K562 (cell line): ENCODE results near the gene EFNA5. TPM values are rescaled to one million over a fixed set of nuclear protein-coding genes. Genes with fewer than 3 reads are reported as not detected.

Source experiments
- ATAC-seq: fragments of 200-7000 bp; cut with Tn5 transposase; 3 replicates; pipeline ENCODE4 v1.9.1; 2020; ENCODE audit warnings: moderate library complexity
- BruUV-seq: library from RNA; stranded (reverse); fragments of 400-500 nt; replicated peaks from 2 replicates; lab custom pipeline; 2021; lab: Mats Ljungman, UMichigan
- CTCF ChIA-PET: fragments of 300-600 bp; formaldehyde crosslinking; extraction: SDS; loops from one replicate; lab custom pipeline; 2021; ENCODE audit warnings: low intra/inter-chr PET ratio; lab: Yijun Ruan, JAX
- POLR2A ChIA-PET: fragments of 300-600, 350-650 bp; sonication (Branson Sonifier 250); formaldehyde crosslinking; extraction: SDS; loops from one replicate; lab custom pipeline; 2021; ENCODE audit warnings: antibody characterized with exemption, inconsistent platforms; lab: Yijun Ruan, JAX
- DNase-seq, 4 experiments: peaks; one replicate each; pipeline versions ENCODE4 v3.0.0 to v3.0.0-alpha.2; 2011 to 2018; ENCODE audit warnings: low spot score in 3 of 4, mixed read lengths in 3 of 4; ENCODE audit errors: extremely low read depth in 1 of 4
- FAIRE-seq: peaks from 2 replicates; lab custom pipeline; 2011; peaks lifted over from hg19 to GRCh38; lab: Jason Lieb, UNC
- H2AFZ ChIP-seq: 2 replicates; pipeline ENCODE4 v1.6.0; 2011; ENCODE audit warnings: low read depth, low read length, control low read depth, inconsistent platforms
- H3K27ac ChIP-seq: fragments of 200-600 bp; 3 replicates; pipeline ENCODE4 v1.8.0; 2011; ENCODE audit warnings: low read depth, mild to moderate bottlenecking, control low read depth, inconsistent platforms, low read length, moderate library complexity, mixed read lengths; ENCODE audit errors: extremely low read depth
- H3K27me3 ChIP-seq, 2 experiments: fragments of 300-600 bp in 1 of 2; 2 replicates in 1 of 2; 3 replicates in 1 of 2; pipeline versions ENCODE4 v1.6.0 to v1.8.0; 2011; ENCODE audit warnings: inconsistent platforms in 2 of 2, low read length in 2 of 2, mild to moderate bottlenecking in 1 of 2, mixed read lengths in 1 of 2, moderate library complexity in 1 of 2; ENCODE audit not compliant: control insufficient read depth in 2 of 2, insufficient read depth in 2 of 2
- H3K36me3 ChIP-seq: fragments of 300-600 bp; 3 replicates; pipeline ENCODE4 v1.8.0; 2011; ENCODE audit warnings: mild to moderate bottlenecking, low read length, inconsistent platforms; ENCODE audit not compliant: control insufficient read depth, insufficient read depth
- H3K4me1 ChIP-seq, 2 experiments: fragments of 200-600 bp in 1 of 2; replicated peaks in 1 of 2; 2 replicates in 1 of 2; 3 replicates in 1 of 2; pipeline versions ENCODE4 v1.5.1 to v1.8.0; 2011; ENCODE audit warnings: inconsistent platforms in 2 of 2, low read length in 2 of 2, mild to moderate bottlenecking in 1 of 2, mixed read lengths in 1 of 2, moderate library complexity in 1 of 2; ENCODE audit not compliant: control insufficient read depth in 2 of 2, insufficient read depth in 2 of 2
- H3K4me2 ChIP-seq: 2 replicates; pipeline ENCODE4 v1.6.1; 2011; ENCODE audit warnings: low read length, control low read depth, inconsistent platforms, mixed read lengths; ENCODE audit not compliant: insufficient read depth
- H3K4me3 ChIP-seq: fragments of 200-600 bp; sonication (generic), shearing (Covaris generic); 2 replicates; pipeline ENCODE4 v1.5.1; 2016; ENCODE audit warnings: control low read depth, inconsistent platforms
- H3K79me2 ChIP-seq: fragments of 200-600 bp; 3 replicates; pipeline ENCODE4 v1.8.0; 2011; ENCODE audit warnings: low read length, inconsistent platforms; ENCODE audit not compliant: control insufficient read depth, insufficient read depth
- H3K9ac ChIP-seq, 2 experiments: 2 replicates each; pipeline versions ENCODE4 v1.6.0 to v1.6.1; 2011; ENCODE audit warnings: low read depth in 2 of 2, low read length in 2 of 2, control low read depth in 1 of 2, inconsistent platforms in 1 of 2, mild to moderate bottlenecking in 1 of 2, mixed read lengths in 1 of 2; ENCODE audit not compliant: insufficient read depth in 1 of 2
- H3K9me1 ChIP-seq: one replicate; pipeline ENCODE4 v1.6.0; 2011; ENCODE audit warnings: inconsistent platforms, mild to moderate bottlenecking, low read length, moderate library complexity; ENCODE audit not compliant: control insufficient read depth, insufficient read depth
- H3K9me3 ChIP-seq: replicated peaks from 2 replicates; pipeline ENCODE4 v1.5.1; 2011; ENCODE audit warnings: low read depth, low read length, inconsistent platforms; ENCODE audit not compliant: control insufficient read depth, insufficient read depth
- H4K20me1 ChIP-seq: replicated peaks from 2 replicates; pipeline ENCODE4 v1.6.1; 2011; ENCODE audit warnings: low read length, inconsistent platforms, mixed read lengths; ENCODE audit not compliant: control insufficient read depth, insufficient read depth
- HDGF ChIP-seq: fragments of 450-650 bp; IDR thresholded peaks from 2 replicates; pipeline ENCODE4 v1.6.1; 2016
- HMGN3 ChIP-seq: IDR thresholded peaks from 2 replicates; pipeline ENCODE4 v1.6.1; 2011; ENCODE audit warnings: borderline replicate concordance, low read depth, mild to moderate bottlenecking, mixed read lengths, low read length; ENCODE audit not compliant: insufficient read length; ENCODE audit errors: extremely low read depth
- MED1 ChIP-seq: sonication (generic); formaldehyde crosslinking; IDR thresholded peaks from 2 replicates; pipeline ENCODE4 v1.8.1; 2023; ENCODE audit warnings: missing genetic modification reagents, borderline replicate concordance
- TAF1 ChIP-seq: IDR thresholded peaks from 2 replicates; pipeline ENCODE4 v1.6.1; 2011; ENCODE audit warnings: mild to moderate bottlenecking, low read length, moderate library complexity; ENCODE audit not compliant: insufficient read depth, control insufficient read depth, severe bottlenecking; ENCODE audit errors: extremely low read depth
- ZBTB12 ChIP-seq: fragments of 250-450 bp; sonication (Bioruptor Pico); IDR thresholded peaks from 2 replicates; pipeline ENCODE4 v1.4.0; 2020
- ZBTB5 ChIP-seq: fragments of 450-650 bp; IDR thresholded peaks from 2 replicates; pipeline ENCODE4 v1.6.1; 2017; ENCODE audit warnings: antibody characterized with exemption
- ZNF436 ChIP-seq: fragments of 250-450, 450-650 bp; sonication (Bioruptor Pico); formaldehyde crosslinking; IDR thresholded peaks from 2 replicates; pipeline ENCODE4 v1.7.0; 2020; ENCODE audit warnings: mild to moderate bottlenecking
- WGBS: fragments of 100-300 bp; shearing (Covaris generic); methylation state at CpG from one replicate; pipeline ENCODE4 v1.1.6; 2016; ENCODE audit warnings: low coverage, mixed read lengths; ENCODE audit not compliant: insufficient coverage; ENCODE audit errors: missing lambda C conversion rate; 5-methylcytosine and 5-hydroxymethylcytosine counted together
- in situ Hi-C: fragments of 300-500 bp; cut with MboI; formaldehyde crosslinking; loops from 4 replicates; pipeline ENCODE4 v1.15.0; 2018; ENCODE audit warnings: inconsistent platforms, mixed read lengths
- intact Hi-C: fragments of 100-400 bp; cut with micrococcal nuclease; formaldehyde crosslinking; loops from 2 replicates; pipeline ENCODE4 v1.14.2; 2022
- polyA plus RNA-seq, 8 experiments: library from polyadenylated mRNA; depleted of rRNA in 4 of 8; stranded (reverse) in 5 of 8; unstranded in 3 of 8; fragments of >200 nt; fragmentation: Nextera tagmentation in 2 of 8; fragmentation: Illumina TruSeq in 1 of 8; extraction: Ambion mirVana in 2 of 8; extraction: Trizol in 1 of 8; gene quantifications; 2 replicates each; pipeline versions ENCODE4 v1.2.1 to v1.2.3, GENCODE V29; 2011 to 2014; ENCODE audit warnings: inconsistent platforms in 1 of 8, missing spikeins in 1 of 8
- total RNA-seq, 7 experiments: library from RNA; depleted of rRNA in 6 of 7; stranded (reverse); fragments of >200 nt in 6 of 7; fragmentation: Illumina TruSeq in 2 of 7; extraction: Trizol in 2 of 7; gene quantifications; 2 replicates each; pipeline versions ENCODE4 v1.2.1 to v1.2.3, GENCODE V29; 2011 to 2021; ENCODE audit warnings: low replicate concordance in 1 of 7
- TF ChIP-seq, protein P1 (sequence below): sonication (generic); formaldehyde crosslinking; IDR thresholded peaks from 2 replicates; pipeline ENCODE4 v1.4.0; 2020; ENCODE audit warnings: mild to moderate bottlenecking, missing genetic modification reagents
- TF ChIP-seq, protein P2 (sequence below), 2 experiments: fragments of 450-650 bp; conservative IDR thresholded peaks; 2 replicates each; pipeline ENCODE4 v1.6.1; 2017; ENCODE audit warnings: mild to moderate bottlenecking in 2 of 2, moderate library complexity in 2 of 2

EFNA5 gene
- total and polyA plus RNA-seq, 9 of the 15 experiments (the other 6 are each of a cell fraction or from before 2014, with no cell fraction given) = 0.20 TPM; not detected in 8

GRCh38 chr5:107553117-107553555 is 117.6 kb downstream of the EFNA5 start:
- DNase-seq (no peak), ATAC-seq (no peak)
- H3K27ac ChIP-seq = no peak overlapping the region
- ChIA-PET POLR2A (no interaction called here), CTCF (no interaction called here)
- H3K36me3 ChIP-seq = no peaks in the 10 kb centered on the region
- H3K9me3 ChIP-seq = no peaks in the 10 kb centered on the region
- no TSS peak for BruUV-seq
- no peak overlapping the region for H3K9ac ChIP-seq
- no peaks in the 10 kb centered on the region for H3K27me3 ChIP-seq
- no peaks in the 10 kb centered on the region for H4K20me1 ChIP-seq
- H3K9me1 ChIP-seq = no peaks in the 10 kb centered on the region
- no peak overlapping the region for H2AFZ ChIP-seq
- intact Hi-C loops = no loop called here
- TF ChIP-seq HMGN3 (no peak), HDGF (no peak), TAF1 (no peak), MED1 (CRISPR knock-in tag) (no peak), ZNF436 (CRISPR knock-in tag) (no peak), ZBTB5 (no peak), ZBTB12 (CRISPR knock-in tag) (no peak)
- TF ChIP-seq, protein P1, sequence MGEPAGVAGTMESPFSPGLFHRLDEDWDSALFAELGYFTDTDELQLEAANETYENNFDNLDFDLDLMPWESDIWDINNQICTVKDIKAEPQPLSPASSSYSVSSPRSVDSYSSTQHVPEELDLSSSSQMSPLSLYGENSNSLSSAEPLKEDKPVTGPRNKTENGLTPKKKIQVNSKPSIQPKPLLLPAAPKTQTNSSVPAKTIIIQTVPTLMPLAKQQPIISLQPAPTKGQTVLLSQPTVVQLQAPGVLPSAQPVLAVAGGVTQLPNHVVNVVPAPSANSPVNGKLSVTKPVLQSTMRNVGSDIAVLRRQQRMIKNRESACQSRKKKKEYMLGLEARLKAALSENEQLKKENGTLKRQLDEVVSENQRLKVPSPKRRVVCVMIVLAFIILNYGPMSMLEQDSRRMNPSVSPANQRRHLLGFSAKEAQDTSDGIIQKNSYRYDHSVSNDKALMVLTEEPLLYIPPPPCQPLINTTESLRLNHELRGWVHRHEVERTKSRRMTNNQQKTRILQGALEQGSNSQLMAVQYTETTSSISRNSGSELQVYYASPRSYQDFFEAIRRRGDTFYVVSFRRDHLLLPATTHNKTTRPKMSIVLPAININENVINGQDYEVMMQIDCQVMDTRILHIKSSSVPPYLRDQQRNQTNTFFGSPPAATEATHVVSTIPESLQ (CRISPR knock-in tag) = no peak
- TF ChIP-seq, protein P2, sequence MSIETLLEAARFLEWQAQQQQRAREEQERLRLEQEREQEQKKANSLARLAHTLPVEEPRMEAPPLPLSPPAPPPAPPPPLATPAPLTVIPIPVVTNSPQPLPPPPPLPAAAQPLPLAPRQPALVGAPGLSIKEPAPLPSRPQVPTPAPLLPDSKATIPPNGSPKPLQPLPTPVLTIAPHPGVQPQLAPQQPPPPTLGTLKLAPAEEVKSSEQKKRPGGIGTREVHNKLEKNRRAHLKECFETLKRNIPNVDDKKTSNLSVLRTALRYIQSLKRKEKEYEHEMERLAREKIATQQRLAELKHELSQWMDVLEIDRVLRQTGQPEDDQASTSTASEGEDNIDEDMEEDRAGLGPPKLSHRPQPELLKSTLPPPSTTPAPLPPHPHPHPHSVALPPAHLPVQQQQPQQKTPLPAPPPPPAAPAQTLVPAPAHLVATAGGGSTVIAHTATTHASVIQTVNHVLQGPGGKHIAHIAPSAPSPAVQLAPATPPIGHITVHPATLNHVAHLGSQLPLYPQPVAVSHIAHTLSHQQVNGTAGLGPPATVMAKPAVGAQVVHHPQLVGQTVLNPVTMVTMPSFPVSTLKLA (conservative IDR thresholded peaks at IDR 0.05) = no peak
- TF ChIP-seq, all 486 proteins: peak for 0
- no peak for FAIRE-seq
- no peaks in the 10 kb centered on the region for H3K4me1 ChIP-seq
- in situ Hi-C loops = no loop called here
- H3K79me2 ChIP-seq = no peaks in the 10 kb centered on the region
- H3K4me3 ChIP-seq = no peak overlapping the region
- WGBS = 0% methylated on average over 6 of the region's 7 CpGs
- no peak overlapping the region for H3K4me2 ChIP-seq
